GM18498 (cell line): ENCODE data around the gene PTGR3.

Experiments used
- ATAC-seq: cut with Tn5 transposase; IDR thresholded peaks from one replicate; pipeline ENCODE4 v1.9.1; 2021; ENCODE audit warnings: mild to moderate bottlenecking, moderate library complexity; ENCODE audit not compliant: unreplicated experiment

Gene PTGR3

DNA sequence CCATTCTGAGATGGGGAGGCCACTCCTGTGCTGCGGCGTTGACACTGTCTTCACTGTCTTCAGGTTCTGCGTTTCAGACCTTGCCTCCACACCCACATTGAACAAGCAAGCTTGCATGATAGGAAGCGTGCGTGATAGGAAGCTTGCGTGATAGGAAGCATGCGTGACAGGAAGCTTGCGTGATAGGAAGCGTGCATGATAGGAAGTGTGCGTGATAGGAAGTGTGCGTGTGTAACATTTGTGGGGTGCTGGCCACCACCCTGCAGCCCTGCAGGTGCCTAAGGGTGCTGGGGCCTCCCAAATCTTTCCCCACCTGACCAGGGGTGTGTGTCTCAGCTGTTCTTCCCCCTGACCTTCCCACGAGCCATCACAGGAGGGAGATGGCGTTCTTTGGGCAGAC is 27.0 kb upstream of the PTGR3 start:
- ATAC-seq: no peak

GRCh38 chr18:75234901-75235300 is 26.0 kb upstream of the PTGR3 start:
- no peak for ATAC-seq

DNA sequence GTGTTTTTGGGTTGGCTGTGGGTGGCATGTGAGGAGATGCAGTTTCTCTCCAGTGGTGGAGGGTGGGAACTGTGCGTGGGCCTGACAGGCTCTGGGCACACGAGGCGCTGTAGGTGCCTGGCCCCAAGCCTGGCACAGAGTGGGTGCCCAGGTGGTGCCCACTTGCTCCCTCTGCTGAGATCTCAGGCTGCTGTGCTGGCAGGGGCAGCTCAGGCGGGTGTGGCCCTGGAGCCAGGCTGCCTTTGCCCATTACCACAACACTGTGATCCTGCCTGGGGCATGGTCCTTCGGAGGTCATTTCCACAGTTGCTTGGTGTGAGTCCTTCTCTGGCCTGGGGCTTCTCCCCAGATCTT is 22.1 kb upstream of the PTGR3 start:
- no peak for ATAC-seq

DNA sequence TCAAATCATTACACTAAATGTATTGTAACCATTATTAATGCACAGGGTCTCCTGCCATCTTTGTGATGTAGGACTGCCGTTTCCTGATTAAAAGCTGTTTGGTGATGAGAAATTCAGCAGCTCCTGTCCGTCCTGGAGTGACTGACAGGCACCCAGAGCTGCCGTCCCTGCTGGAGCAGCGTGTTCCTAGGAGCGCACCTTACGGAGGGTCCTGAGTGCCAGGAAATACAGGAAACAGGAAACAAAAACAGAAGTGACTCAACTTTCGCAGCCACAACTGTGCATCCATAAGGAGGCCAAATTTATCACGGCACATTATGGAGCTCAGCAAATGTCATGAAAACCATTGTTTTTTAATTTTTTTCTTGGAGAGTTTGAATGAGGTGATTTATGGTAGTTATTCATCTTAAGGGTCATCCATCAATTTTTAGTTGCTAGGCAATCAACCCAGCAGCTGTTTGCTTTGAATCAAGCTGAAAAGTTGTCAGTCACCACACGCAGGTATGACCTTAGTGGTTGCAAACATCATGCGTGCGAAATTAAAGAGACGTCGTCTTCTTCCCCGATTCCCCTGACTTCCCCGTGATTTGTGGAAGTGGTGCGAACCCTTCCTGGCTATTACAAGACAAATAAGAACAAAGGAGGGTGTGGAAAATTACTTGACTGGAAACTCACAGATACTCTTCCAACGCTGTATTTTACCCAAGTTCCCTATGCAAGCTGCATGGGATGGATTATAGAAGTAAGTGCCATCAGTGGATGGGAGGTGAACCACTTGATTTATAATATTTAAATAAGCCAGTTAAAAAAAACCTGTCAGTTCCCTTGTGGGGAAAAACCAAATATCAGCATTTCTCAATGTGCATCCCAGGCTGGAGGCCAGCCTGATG is 21.5 kb upstream of the PTGR3 start:
- no peak for ATAC-seq

DNA sequence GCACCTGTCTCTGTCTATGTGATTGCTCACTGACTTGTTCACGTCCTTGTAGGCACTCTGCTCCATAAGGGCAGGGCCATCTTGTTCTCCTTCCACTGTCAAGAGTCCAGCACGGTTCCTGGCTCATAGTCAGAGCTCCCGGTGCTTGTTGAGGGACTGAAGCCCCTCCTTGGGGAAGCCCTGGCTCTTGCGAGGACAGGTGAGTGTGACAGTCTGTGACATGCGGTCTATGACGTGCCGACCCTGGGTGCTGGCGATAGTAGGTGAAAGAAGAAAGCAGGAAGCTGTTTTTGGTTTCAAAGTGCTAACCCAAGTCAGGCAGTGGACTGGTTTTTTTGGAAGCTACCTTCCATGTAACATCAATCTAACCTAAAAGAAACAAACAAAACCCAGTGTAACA is 20.5 kb upstream of the PTGR3 start:
- ATAC-seq: no peak

DNA sequence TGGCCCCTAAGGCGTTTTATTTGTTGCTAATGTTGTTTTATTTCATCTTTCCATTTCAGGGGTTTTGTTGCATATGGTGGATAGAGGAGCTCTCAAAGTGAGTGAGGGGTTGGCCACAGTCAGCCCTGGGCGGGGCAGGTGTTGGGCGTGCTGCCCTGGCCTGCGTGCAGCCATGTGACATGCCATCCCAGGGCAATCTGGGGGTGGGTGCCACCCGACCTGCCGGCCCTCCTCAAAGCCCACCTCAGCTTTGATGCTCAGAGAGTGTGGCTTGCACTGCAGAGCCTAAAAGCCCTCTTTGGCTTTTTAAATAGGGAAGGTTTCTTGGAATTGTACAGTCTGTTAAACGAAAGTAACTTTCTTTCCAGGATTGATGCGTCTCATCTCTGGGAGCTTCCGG is 20.0 kb upstream of the PTGR3 start:
- no peak for ATAC-seq

DNA sequence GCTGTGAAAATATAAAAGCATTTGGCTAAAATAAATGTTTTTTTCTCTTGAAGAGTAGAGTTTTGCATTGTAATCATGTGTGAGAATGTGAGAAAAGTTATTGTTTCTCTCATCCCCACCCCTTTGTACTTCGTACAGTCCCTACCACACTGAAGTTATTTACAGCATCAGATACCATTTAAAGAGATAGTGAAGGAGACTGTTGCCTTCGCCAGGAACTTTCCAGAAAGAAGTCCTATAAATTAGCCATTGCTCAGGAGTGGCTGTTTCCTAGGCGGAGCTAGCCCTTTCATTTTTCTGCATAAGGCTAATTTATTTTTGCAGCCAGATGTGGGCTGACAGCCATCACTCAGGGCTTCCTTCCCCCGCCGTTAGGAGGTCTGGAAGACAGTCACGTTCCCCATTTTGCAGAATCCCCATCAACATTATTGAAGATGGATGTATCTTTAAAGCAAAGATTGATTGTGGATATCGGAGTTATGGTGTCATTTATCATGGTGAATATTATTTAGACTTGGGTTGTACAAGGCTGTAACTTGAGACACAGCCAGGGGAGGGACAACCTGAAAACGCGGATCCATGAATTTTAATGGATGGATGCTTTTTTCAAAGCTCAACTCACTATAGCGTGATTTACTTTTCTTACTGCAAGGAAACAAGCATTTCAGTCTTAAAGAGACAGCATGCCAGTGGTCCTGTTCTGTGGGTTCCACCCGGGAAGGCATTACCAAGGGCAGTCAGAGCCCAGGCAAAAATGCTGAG is 18.8 kb upstream of the PTGR3 start:
- ATAC-seq: no peak

DNA sequence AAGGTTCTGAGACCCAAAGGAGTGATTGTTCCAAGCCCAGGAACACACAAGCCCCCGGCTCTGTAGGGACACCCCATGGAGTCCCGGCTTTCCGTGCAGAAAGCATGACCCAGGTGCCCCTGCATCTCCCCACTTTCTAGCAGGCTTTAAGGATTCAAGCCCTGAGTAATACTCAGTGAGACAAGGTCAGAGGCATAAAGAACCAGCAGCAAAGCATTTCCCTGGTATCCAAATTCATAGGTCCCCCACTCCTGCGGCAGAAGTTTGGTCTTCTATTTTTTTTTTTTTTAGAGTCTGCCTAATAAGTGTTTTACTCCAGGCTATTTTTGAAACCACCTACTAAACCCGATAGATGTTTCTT is 18.0 kb upstream of the PTGR3 start:
- ATAC-seq: no peak

DNA sequence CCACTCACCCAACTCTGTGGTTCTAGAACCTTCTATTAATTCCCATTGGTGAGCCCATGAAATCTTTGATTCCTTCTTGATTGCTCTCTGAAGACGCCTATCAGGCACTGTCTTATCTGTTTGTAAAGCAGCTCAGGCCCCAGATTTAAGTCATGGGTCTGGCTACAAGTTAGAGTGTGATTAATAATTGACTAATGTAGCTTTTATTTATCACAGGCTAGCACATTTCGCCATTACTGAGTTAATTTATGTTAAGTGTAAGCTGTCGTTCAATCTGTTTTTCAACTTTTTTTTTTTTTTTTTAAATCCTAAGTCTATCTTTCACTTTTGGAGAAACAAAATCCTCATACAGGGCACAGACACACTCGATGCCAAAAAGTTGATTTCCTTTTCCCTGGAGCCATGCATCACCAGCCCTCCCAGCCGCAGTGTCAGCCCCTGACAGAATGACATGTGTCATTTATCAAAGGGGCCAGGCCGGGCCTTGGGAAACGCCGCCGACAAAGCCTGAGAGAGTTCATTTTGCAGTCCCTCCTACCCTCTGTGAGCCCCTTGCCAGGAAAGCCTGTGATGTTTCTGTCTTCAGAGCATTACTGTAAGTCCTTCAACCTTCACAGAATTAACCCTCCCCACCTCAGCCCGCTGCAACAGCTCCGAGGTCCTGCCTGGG is 17.5 kb upstream of the PTGR3 start:
- ATAC-seq: no peak

GRCh38 chr18:75223687-75224347 is 14.9 kb upstream of the PTGR3 start:
- ATAC-seq: no peak

DNA sequence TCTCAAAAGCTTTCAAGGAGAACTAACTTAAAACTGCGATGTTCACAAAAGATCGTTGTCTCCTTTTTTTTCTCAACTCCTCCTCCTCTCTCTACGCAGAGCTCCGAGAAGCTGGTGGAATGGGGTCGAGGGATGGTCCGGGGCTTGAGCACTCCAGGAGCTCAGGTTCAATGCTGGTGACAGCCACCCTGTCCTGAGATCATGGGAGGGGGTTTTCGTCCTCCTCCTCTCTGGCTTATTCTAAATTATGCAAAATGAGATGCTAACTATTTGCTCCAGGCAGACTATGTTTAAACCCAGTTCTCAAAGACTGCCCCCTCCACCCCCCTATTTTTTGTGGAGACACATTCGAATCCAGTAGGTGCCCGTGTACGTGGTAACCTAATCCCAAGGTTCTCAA is 13.5 kb upstream of the PTGR3 start:
- no peak for ATAC-seq

DNA sequence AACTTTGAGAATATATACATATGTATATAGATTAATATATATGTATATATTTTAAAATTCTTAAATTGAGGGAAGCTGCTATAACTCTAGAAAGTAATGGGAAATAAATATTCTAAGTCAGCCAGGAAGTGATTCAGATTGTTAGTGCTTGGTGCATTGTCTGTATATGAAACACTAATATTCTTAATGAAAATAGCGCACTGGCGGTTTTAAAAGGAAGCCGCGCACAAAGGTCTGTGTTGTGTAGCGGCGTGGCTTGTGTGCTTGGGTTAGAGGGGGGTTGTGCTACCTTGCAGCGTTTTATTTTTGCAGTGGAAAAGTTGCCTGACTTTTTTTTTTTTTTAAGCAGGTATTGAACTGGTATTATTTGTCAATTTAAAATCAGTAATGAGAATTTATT is 13.0 kb upstream of the PTGR3 start:
- ATAC-seq: no peak

- no peak for ATAC-seq
These were observed 12.5 kb upstream of the PTGR3 start for GRCh38 chr18:75221397-75221796.

DNA sequence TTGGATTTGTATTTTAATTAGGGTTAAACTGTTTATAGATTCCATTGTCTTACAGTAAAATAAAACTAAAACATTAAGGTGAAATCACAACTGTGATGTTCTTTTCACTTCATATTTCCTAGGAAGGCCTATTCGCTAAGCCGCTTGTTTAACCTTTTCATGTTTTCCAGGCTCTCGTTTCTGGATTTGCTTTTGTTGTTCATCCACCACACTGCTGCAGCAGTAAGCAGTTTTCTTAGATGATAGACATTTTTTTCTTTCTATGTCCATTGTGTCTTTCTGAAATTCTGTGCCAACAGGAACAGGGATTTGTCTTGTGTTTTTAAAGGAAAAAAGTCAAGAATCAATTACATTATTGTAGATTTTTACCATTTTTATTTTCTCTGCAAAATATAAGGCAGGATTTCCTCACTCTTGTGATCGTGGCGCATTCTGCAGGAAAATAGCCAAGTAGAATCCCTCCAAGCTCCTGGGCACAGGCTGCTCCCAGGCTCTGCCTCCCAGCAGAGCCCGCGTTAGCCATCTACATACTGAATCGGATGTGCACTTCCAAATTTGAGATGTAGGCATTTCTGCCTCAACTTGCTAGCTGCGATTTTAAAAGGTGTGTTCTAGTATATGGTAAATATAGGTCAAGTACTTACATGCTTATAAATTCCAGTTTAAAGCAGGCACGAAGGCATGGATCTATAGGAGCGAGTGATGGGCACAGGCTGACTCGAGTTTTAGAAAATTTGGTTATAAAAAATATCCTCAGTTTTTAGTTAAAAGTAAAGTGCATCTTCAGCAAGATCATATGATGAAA is 11.8 kb upstream of the PTGR3 start:
- ATAC-seq: no peak

DNA sequence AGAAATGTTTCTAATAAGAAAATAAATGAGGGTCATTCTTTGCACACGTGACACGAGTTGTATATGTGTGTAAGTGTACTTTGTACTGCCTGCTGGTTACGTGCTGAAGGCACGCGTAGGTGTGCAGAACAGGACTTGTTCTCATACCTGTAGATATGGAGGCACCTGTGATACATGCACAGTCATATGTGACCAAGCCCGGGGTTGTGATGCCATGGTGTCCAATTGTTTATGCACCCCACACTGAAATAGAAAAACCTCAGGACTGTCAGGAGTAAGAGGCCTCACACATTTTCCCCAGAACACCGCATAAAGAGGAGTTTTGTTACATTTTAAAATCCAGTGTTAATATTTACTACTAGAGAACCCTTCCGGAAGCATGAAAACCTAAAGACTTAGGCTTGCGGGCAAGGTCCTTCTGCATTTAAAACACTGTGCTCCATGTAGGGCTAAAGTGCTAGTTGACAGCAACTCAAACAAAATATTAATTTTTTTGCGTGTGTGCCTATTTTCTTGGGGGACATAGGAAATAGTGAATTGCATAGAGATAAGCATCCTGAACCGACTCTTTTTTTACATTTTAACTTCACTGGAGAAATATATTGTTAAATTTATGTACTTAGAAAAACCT is 10.9 kb upstream of the PTGR3 start:
- no peak for ATAC-seq

GRCh38 chr18:75218065-75218923 is 9.4 kb upstream of the PTGR3 start:
- no peak for ATAC-seq

- no peak for ATAC-seq
These were observed 8.2 kb upstream of the PTGR3 start for GRCh38 chr18:75216911-75217689.

- no peak for ATAC-seq
These were observed 7.4 kb upstream of the PTGR3 start for GRCh38 chr18:75216212-75216910.
